ENCODE measurements around the gene EIF2B1. TPM values are rescaled to one million over a fixed set of nuclear protein-coding genes. Genes with fewer than 3 reads are reported as not detected.

Gene EIF2B1
- total RNA-seq, 3 donors from 2014 or later (not counting 1 experiment from before 2014, with no cell fraction given), result 50.5 to 55.7 (median 51.0) TPM

Other genes with a start within 250 kb of the EIF2B1 start
- gene KMT5A, start 249.6 kb downstream of the EIF2B1 start, total RNA-seq, result 10 to 100 TPM; 24.9 to 50.2 (median 48.7) TPM
- 1 to 10 TPM; 3.6 to 5.5 (median 4.4) TPM for gene RILPL2, start 197.0 kb downstream of the EIF2B1 start, total RNA-seq
- gene SNRNP35, start 175.5 kb downstream of the EIF2B1 start, total RNA-seq, result 10 to 100 TPM; 25.6 to 34.8 (median 28.7) TPM
- gene RILPL1, start 100.0 kb downstream of the EIF2B1 start, total RNA-seq, result 1 to 10 TPM; 1.3 to 2.7 (median 1.5) TPM
- 100 to 1,000 TPM; 107 to 134 (median 113) TPM for gene TMED2, start 49.1 kb downstream of the EIF2B1 start, total RNA-seq
- 10 to 100 TPM; 25.9 to 42.7 (median 41.5) TPM for gene DDX55, start 31.6 kb downstream of the EIF2B1 start, total RNA-seq
- gene GTF2H3, start 143 bp upstream of the EIF2B1 start, total RNA-seq, result 10 to 100 TPM; 12.8 to 21.3 (median 21.2) TPM
- 1 to 10 TPM; 3.2 to 7.3 (median 4.6) TPM for gene TCTN2, start 37.4 kb upstream of the EIF2B1 start, total RNA-seq
- gene ATP6V0A2, start 78.7 kb upstream of the EIF2B1 start, total RNA-seq, result 10 to 100 TPM; 47.7 to 69.5 (median 56.5) TPM
- 1 to 10 TPM in 1 of 3 donors, under 1 TPM in 2; 0.43 to 1.7 (median 0.94) TPM for gene DNAH10, start 128.6 kb upstream of the EIF2B1 start, total RNA-seq

Measured in natural killer cell (primary cell).